GM21447 (cell line): Measurements from ENCODE around the gene SFN.

Experiments used
- ATAC-seq: cut with Tn5 transposase; IDR thresholded peaks from one replicate; pipeline ENCODE4 v1.9.1; 2021; ENCODE audit not compliant: unreplicated experiment

Gene SFN

GRCh38 chr1:26910343-26911160, 47.6 kb downstream of the SFN start:
- ATAC-seq: no peak

- no peak for ATAC-seq
These were observed 48.6 kb downstream of the SFN start for GRCh38 chr1:26911399-26912146.

GRCh38 chr1:26912147-26912490, 49.2 kb downstream of the SFN start:
- ATAC-seq: no peak

GRCh38 chr1:26913389-26913753, 50.4 kb downstream of the SFN start:
- ATAC-seq: no peak
